Astrocyte (in vitro differentiated cells and primary cell): ENCODE results near the gene MAP7D2. TPM values are rescaled to one million over a fixed set of nuclear protein-coding genes. Genes with fewer than 3 reads are reported as not detected.

ENCODE experiments used
- DNase-seq: peaks from one replicate; pipeline ENCODE4 v3.0.0-alpha.2; 2010; ENCODE audit warnings: low read depth
- FAIRE-seq: peaks from 2 replicates; lab custom pipeline; 2011; peaks lifted over from hg19 to GRCh38; lab: Jason Lieb, UNC
- H2AFZ ChIP-seq: 2 replicates; pipeline ENCODE4 v1.6.0; 2012; ENCODE audit warnings: low read depth, low read length, inconsistent platforms
- H3K27ac ChIP-seq: 2 replicates; pipeline ENCODE4 v1.5.1; 2011; ENCODE audit warnings: low read depth, low read length, inconsistent platforms
- H3K27me3 ChIP-seq: 2 replicates; pipeline ENCODE4 v1.6.0; 2011; ENCODE audit warnings: low read length, inconsistent platforms; ENCODE audit not compliant: insufficient read depth
- H3K36me3 ChIP-seq: 2 replicates; pipeline ENCODE4 v1.5.1; 2011; ENCODE audit warnings: low read length, inconsistent platforms; ENCODE audit not compliant: insufficient read depth
- H3K4me1 ChIP-seq: 2 replicates; pipeline ENCODE4 v1.5.1; 2011; ENCODE audit warnings: low read length, inconsistent platforms; ENCODE audit not compliant: insufficient read depth
- H3K4me2 ChIP-seq: 2 replicates; pipeline ENCODE4 v1.6.0; 2012; ENCODE audit warnings: low read length, inconsistent platforms
- H3K4me3 ChIP-seq: 2 replicates; pipeline ENCODE4 v1.5.1; 2011; ENCODE audit warnings: low read depth, mild to moderate bottlenecking, low read length, inconsistent platforms; ENCODE audit not compliant: insufficient read depth
- H3K79me2 ChIP-seq: 2 replicates; pipeline ENCODE4 v1.6.0; 2012; ENCODE audit warnings: mild to moderate bottlenecking, low read length, inconsistent platforms; ENCODE audit not compliant: insufficient read depth
- H3K9ac ChIP-seq: 2 replicates; pipeline ENCODE4 v1.6.0; 2012; ENCODE audit warnings: mild to moderate bottlenecking, low read length, inconsistent platforms
- H3K9me3 ChIP-seq: 2 replicates; pipeline ENCODE4 v1.5.1; 2012; ENCODE audit warnings: low read depth, mild to moderate bottlenecking, low read length, inconsistent platforms; ENCODE audit not compliant: insufficient read depth
- H4K20me1 ChIP-seq: 2 replicates; pipeline ENCODE4 v1.6.0; 2012; ENCODE audit warnings: low read length, inconsistent platforms; ENCODE audit not compliant: insufficient read depth
- H3K27ac Mint-ChIP-seq: one replicate; pipeline ENCODE4 v1.8.0; 2021; ENCODE audit warnings: mild to moderate bottlenecking, mixed read lengths; ENCODE audit not compliant: unreplicated experiment
- H3K27me3 Mint-ChIP-seq: one replicate; pipeline ENCODE4 v1.8.0; 2021; ENCODE audit warnings: low read depth, mixed read lengths; ENCODE audit not compliant: unreplicated experiment
- H3K36me3 Mint-ChIP-seq: one replicate; pipeline ENCODE4 v1.8.0; 2021; ENCODE audit warnings: low read depth, mixed read lengths; ENCODE audit not compliant: unreplicated experiment
- H3K4me1 Mint-ChIP-seq: one replicate; pipeline ENCODE4 v1.8.0; 2021; ENCODE audit warnings: low read depth, mixed read lengths; ENCODE audit not compliant: unreplicated experiment
- H3K4me3 Mint-ChIP-seq: one replicate; pipeline ENCODE4 v1.8.0; 2021; ENCODE audit warnings: mild to moderate bottlenecking, moderate library complexity, mixed read lengths; ENCODE audit not compliant: unreplicated experiment
- H3K9me3 Mint-ChIP-seq: one replicate; pipeline ENCODE4 v1.8.0; 2021; ENCODE audit warnings: mild to moderate bottlenecking, mixed read lengths; ENCODE audit not compliant: unreplicated experiment
- EZH2 ChIP-seq: IDR thresholded peaks from 2 replicates; pipeline ENCODE4 v1.6.1; 2012; ENCODE audit warnings: mild to moderate bottlenecking, low read length, inconsistent platforms; ENCODE audit not compliant: insufficient read depth
- total RNA-seq: library from RNA; stranded (reverse); gene quantifications from 2 replicates; pipeline ENCODE4 v1.2.1, GENCODE V29; 2021
- TF ChIP-seq, protein P1 (sequence below): IDR thresholded peaks from 2 replicates; pipeline ENCODE4 v1.5.1; 2011; ENCODE audit warnings: low read depth, mild to moderate bottlenecking, inconsistent platforms, low read length, moderate library complexity; ENCODE audit not compliant: insufficient read depth

MAP7D2 gene
- total RNA-seq, 1 donor from 2014 or later, result 1.3 TPM

DNA sequence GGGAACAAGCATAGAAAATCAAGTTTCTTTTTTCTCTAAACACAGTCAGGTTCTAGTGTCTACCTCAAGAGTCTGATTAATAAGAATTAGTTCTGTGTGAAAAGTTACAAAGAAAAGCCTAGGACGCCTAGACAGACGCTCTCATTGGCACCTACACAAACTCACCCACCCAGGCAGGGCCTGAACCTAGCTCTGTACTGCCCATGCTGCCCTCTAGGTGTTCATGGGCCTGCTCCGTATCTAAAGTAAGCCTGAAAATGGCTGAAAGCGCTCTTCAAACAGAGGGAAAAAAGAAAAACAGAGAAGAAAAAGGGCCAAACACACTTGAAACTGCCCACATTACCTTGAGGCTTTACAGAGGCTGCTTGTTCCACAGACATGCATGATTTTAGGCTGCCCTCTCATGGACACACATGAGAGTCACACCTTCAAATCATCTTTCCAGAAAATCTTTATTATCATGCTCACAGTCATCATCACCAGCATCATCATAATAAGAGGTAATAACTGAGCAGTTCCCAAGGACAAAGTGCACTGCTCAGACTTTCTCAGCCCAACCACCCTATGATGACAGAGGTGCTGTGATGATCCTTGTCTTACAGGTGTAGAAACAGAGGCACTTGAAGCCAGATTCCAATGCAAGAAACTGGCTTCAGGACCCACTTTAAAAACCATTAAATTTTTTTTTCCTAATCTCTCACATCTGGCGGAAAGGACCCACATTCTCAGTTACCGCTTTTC, 49.6 kb downstream of the MAP7D2 start:
- no peak for FAIRE-seq
- H3K4me2 ChIP-seq, result peak overlapping the region; percentile 75
- H3K4me3 Mint-ChIP-seq, result no peak overlapping the region

GRCh38 chrX:20063716-20064351, 52.9 kb downstream of the MAP7D2 start:
- Mint-ChIP-seq H3K4me1 (peaks cover 24% of the 10 kb centered on the region), H3K27me3 (no peaks in the 10 kb centered on the region), H3K4me3 (no peak overlapping the region), H3K36me3 (no peaks in the 10 kb centered on the region), H3K27ac (no peak overlapping the region), H3K9me3 (no peaks in the 10 kb centered on the region)
- Histone ChIP-seq H3K79me2 (no peaks in the 10 kb centered on the region), H3K27me3 (no peaks in the 10 kb centered on the region), H3K4me3 (no peak overlapping the region), H3K4me1 (peaks cover 26% of the 10 kb centered on the region), H4K20me1 (no peaks in the 10 kb centered on the region), H3K9me3 (no peaks in the 10 kb centered on the region), H3K4me2 (no peak overlapping the region), H2AFZ (no peak overlapping the region), H3K27ac (no peak overlapping the region), H3K36me3 (no peaks in the 10 kb centered on the region), H3K9ac (no peak overlapping the region)
- TF ChIP-seq, protein P1, sequence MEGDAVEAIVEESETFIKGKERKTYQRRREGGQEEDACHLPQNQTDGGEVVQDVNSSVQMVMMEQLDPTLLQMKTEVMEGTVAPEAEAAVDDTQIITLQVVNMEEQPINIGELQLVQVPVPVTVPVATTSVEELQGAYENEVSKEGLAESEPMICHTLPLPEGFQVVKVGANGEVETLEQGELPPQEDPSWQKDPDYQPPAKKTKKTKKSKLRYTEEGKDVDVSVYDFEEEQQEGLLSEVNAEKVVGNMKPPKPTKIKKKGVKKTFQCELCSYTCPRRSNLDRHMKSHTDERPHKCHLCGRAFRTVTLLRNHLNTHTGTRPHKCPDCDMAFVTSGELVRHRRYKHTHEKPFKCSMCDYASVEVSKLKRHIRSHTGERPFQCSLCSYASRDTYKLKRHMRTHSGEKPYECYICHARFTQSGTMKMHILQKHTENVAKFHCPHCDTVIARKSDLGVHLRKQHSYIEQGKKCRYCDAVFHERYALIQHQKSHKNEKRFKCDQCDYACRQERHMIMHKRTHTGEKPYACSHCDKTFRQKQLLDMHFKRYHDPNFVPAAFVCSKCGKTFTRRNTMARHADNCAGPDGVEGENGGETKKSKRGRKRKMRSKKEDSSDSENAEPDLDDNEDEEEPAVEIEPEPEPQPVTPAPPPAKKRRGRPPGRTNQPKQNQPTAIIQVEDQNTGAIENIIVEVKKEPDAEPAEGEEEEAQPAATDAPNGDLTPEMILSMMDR, result peak; percentile 7
- TF ChIP-seq EZH2, result no peak
- FAIRE-seq (peak; percentile 78), DNase-seq (no peak)

More for the DNA sequence above, 49.6 kb downstream of the MAP7D2 start:
- Histone ChIP-seq H3K79me2 (no peaks in the 10 kb centered on the region), H2AFZ (peak overlapping the region; percentile 47), H3K4me3 (peak overlapping the region; percentile 11), H4K20me1 (no peaks in the 10 kb centered on the region), H3K36me3 (no peaks in the 10 kb centered on the region), H3K9ac (peak overlapping the region; percentile 47), H3K9me3 (no peaks in the 10 kb centered on the region), H3K27me3 (no peaks in the 10 kb centered on the region), H3K27ac (peak overlapping the region; percentile 57), H3K4me1 (peaks cover 15% of the 10 kb centered on the region)
- H3K36me3 Mint-ChIP-seq, result no peaks in the 10 kb centered on the region
- H3K27ac Mint-ChIP-seq, result peak overlapping the region; percentile 96
- peaks cover 14% of the 10 kb centered on the region for H3K4me1 Mint-ChIP-seq
- peaks cover under 1% of the 10 kb centered on the region for H3K27me3 Mint-ChIP-seq
- peak; percentile 43 for DNase-seq
- TF ChIP-seq EZH2, result no peak
- TF ChIP-seq, protein P1, result peak; percentile 53
- H3K9me3 Mint-ChIP-seq, result no peaks in the 10 kb centered on the region
